ENCODE results near the gene SCGN. TPM values are rescaled to one million over a fixed set of nuclear protein-coding genes. Genes with fewer than 3 reads are reported as not detected.

Gene SCGN
- total and polyA plus RNA-seq, 2 of the 13 experiments (the other 11 are each of a cell fraction or from before 2014, with no cell fraction given): 2.9 to 29.0 TPM

DNA sequence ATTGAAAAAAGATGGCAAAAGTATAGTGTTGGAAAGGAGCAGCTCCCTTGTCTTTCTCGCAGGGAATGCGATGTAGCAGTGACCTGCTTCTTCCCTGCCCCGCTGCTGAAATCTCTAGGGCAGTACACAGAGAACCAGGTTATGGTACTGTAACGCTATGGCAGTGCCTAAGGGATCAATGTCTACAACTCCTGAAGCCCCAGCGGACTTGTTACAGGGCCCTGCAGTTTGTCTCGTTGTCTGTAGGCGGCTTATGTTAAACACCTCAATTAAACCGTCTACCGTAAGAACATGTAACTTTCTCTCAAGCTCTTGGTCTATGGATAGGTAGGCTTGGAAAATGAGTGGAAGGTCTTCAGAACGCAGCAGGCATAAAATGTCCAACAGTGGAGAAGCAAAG lies 57.7 kb downstream of the SCGN start:
- FAIRE-seq (no peak), DNase-seq (ENCODE audit: low spot score) (peak; percentile 6), ATAC-seq (peak; percentile 80)
- no TSS peak for BruUV-seq (replicated peaks)
- H3K9me3 ChIP-seq (ENCODE audit: low read length): no peaks in the 10 kb centered on the region
- no peaks in the 10 kb centered on the region for H3K36me3 ChIP-seq (replicated peaks in 1 of 2; ENCODE audit: control insufficient read depth in 1 of 2, insufficient read depth in 2 of 2, low read length in 2 of 2)
- no peaks in the 10 kb centered on the region for H3K79me2 ChIP-seq (ENCODE audit: insufficient read depth, low read length)
- intact Hi-C loops (cut with micrococcal nuclease; ENCODE audit: unreplicated experiment): no loop called here
- peaks cover 31% of the 10 kb centered on the region for H3K4me1 ChIP-seq (ENCODE audit: insufficient read depth, low read length)
- 79% methylated on average over 10 of the region's 10 CpGs for WGBS (ENCODE audit: low lambda C conversion rate)
- H3K4me2 ChIP-seq (ENCODE audit: low read depth, low read length): no peak overlapping the region
- H3K27ac ChIP-seq (ENCODE audit: extremely low read length, insufficient read depth, low read length): no peak overlapping the region
- ChIA-PET POLR2A (no interaction called here), CTCF (ENCODE audit: low intra/inter-chr PET ratio, low total read pairs) (no interaction called here)
- H3K4me3 ChIP-seq (replicated peaks in 1 of 3; ENCODE audit: insufficient read depth in 1 of 3, low read depth in 2 of 3, low read length in 3 of 3): no peak overlapping the region
- H2AFZ ChIP-seq (ENCODE audit: low read length): no peak overlapping the region
- TF ChIP-seq, protein P1, sequence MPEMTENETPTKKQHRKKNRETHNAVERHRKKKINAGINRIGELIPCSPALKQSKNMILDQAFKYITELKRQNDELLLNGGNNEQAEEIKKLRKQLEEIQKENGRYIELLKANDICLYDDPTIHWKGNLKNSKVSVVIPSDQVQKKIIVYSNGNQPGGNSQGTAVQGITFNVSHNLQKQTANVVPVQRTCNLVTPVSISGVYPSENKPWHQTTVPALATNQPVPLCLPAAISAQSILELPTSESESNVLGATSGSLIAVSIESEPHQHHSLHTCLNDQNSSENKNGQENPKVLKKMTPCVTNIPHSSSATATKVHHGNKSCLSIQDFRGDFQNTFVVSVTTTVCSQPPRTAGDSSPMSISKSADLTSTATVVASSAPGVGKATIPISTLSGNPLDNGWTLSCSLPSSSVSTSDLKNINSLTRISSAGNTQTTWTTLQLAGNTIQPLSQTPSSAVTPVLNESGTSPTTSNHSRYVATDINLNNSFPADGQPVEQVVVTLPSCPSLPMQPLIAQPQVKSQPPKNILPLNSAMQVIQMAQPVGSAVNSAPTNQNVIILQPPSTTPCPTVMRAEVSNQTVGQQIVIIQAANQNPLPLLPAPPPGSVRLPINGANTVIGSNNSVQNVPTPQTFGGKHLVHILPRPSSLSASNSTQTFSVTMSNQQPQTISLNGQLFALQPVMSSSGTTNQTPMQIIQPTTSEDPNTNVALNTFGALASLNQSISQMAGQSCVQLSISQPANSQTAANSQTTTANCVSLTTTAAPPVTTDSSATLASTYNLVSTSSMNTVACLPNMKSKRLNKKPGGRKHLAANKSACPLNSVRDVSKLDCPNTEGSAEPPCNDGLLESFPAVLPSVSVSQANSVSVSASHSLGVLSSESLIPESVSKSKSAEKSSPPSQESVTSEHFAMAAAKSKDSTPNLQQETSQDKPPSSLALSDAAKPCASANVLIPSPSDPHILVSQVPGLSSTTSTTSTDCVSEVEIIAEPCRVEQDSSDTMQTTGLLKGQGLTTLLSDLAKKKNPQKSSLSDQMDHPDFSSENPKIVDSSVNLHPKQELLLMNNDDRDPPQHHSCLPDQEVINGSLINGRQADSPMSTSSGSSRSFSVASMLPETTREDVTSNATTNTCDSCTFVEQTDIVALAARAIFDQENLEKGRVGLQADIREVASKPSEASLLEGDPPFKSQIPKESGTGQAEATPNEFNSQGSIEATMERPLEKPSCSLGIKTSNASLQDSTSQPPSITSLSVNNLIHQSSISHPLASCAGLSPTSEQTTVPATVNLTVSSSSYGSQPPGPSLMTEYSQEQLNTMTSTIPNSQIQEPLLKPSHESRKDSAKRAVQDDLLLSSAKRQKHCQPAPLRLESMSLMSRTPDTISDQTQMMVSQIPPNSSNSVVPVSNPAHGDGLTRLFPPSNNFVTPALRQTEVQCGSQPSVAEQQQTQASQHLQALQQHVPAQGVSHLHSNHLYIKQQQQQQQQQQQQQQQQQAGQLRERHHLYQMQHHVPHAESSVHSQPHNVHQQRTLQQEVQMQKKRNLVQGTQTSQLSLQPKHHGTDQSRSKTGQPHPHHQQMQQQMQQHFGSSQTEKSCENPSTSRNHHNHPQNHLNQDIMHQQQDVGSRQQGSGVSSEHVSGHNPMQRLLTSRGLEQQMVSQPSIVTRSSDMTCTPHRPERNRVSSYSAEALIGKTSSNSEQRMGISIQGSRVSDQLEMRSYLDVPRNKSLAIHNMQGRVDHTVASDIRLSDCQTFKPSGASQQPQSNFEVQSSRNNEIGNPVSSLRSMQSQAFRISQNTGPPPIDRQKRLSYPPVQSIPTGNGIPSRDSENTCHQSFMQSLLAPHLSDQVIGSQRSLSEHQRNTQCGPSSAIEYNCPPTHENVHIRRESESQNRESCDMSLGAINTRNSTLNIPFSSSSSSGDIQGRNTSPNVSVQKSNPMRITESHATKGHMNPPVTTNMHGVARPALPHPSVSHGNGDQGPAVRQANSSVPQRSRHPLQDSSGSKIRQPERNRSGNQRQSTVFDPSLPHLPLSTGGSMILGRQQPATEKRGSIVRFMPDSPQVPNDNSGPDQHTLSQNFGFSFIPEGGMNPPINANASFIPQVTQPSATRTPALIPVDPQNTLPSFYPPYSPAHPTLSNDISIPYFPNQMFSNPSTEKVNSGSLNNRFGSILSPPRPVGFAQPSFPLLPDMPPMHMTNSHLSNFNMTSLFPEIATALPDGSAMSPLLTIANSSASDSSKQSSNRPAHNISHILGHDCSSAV (CRISPR knock-in tag; IDR thresholded peaks at IDR 0.05; ENCODE audit: borderline replicate concordance): no peak
- TF ChIP-seq, protein P2, sequence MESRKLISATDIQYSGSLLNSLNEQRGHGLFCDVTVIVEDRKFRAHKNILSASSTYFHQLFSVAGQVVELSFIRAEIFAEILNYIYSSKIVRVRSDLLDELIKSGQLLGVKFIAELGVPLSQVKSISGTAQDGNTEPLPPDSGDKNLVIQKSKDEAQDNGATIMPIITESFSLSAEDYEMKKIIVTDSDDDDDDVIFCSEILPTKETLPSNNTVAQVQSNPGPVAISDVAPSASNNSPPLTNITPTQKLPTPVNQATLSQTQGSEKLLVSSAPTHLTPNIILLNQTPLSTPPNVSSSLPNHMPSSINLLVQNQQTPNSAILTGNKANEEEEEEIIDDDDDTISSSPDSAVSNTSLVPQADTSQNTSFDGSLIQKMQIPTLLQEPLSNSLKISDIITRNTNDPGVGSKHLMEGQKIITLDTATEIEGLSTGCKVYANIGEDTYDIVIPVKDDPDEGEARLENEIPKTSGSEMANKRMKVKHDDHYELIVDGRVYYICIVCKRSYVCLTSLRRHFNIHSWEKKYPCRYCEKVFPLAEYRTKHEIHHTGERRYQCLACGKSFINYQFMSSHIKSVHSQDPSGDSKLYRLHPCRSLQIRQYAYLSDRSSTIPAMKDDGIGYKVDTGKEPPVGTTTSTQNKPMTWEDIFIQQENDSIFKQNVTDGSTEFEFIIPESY (CRISPR knock-in tag; IDR thresholded peaks at IDR 0.05): 0 out of 2 replicates have a peak, but pooled peaks have one; percentile 33
- TF ChIP-seq KDM4B (CRISPR knock-in tag; IDR thresholded peaks at IDR 0.05) (no peak), ZNF10 (CRISPR knock-in tag; IDR thresholded peaks at IDR 0.05; ENCODE audit: borderline replicate concordance, low read depth) (no peak)
- in situ Hi-C loops (cut with HindIII; ENCODE audit: extremely low pct_ligation_motif_present, low pct_unique_long_range_greater_than_20kb): no loop called here
- no peaks in the 10 kb centered on the region for H3K27me3 ChIP-seq (ENCODE audit: control insufficient read depth in 1 of 2, insufficient read depth in 2 of 2, low read length in 2 of 2)
- no peaks in the 10 kb centered on the region for H4K20me1 ChIP-seq (ENCODE audit: insufficient read depth, low read length)
- H3K9ac ChIP-seq (ENCODE audit: insufficient read depth, low read depth, low read length): no peak overlapping the region
